ENCODE data around the gene TBC1D8B.

- no peak for TF ChIP-seq EZH2 (IDR thresholded peaks at IDR 0.05; ENCODE audit: low read length, missing control alignments)
- no peak for TF ChIP-seq CTCF (conservative IDR thresholded peaks at IDR 0.05 in 1 of 2, IDR thresholded peaks at IDR 0.05 in 1 of 2; ENCODE audit: low read depth in 1 of 2, low read length in 2 of 2)
Measured at GRCh38 chrX:106802063-106802387, 448 bp upstream of the TBC1D8B start.
